SJCRH30 (cell line): ENCODE measurements around the gene LRIT2. TPM values are rescaled to one million over a fixed set of nuclear protein-coding genes. Genes with fewer than 3 reads are reported as not detected.
"Not testable (repeated sequence)": the region's sequence is repeated elsewhere in the genome, so short reads cannot be mapped to it uniquely, and the experiment has no call there.

Experiments
- DNase-seq, 2 experiments: peaks; one replicate each; pipeline ENCODE4 v3.0.0-alpha.2; 2015 to 2020
- H3K27ac ChIP-seq: fragments of 250-450 bp; sonication (Bioruptor Pico); 2 replicates; pipeline ENCODE4 v1.5.1; 2020; ENCODE audit warnings: mild to moderate bottlenecking, moderate library complexity
- H3K27me3 ChIP-seq: fragments of 250-450 bp; sonication (Bioruptor Pico); 2 replicates; pipeline ENCODE4 v1.5.1; 2020; ENCODE audit warnings: mild to moderate bottlenecking, moderate library complexity
- H3K36me3 ChIP-seq: fragments of 250-450 bp; sonication (Bioruptor Pico); 2 replicates; pipeline ENCODE4 v1.5.1; 2020; ENCODE audit warnings: mild to moderate bottlenecking, moderate library complexity
- H3K4me1 ChIP-seq: fragments of 250-450 bp; sonication (Bioruptor Pico); 2 replicates; pipeline ENCODE4 v1.5.1; 2020; ENCODE audit warnings: mild to moderate bottlenecking, moderate library complexity
- H3K4me3 ChIP-seq: fragments of 250-450 bp; sonication (Bioruptor Pico); 2 replicates; pipeline ENCODE4 v1.5.1; 2020; ENCODE audit warnings: mild to moderate bottlenecking, moderate library complexity
- H3K9me3 ChIP-seq: fragments of 250-450 bp; sonication (Bioruptor Pico); replicated peaks from 2 replicates; pipeline ENCODE4 v1.5.1; 2020; ENCODE audit warnings: mild to moderate bottlenecking, moderate library complexity
- total RNA-seq: library from RNA; depleted of rRNA; stranded (reverse); fragments of >200 nt; shearing (Covaris generic); gene quantifications from 2 replicates; pipeline ENCODE4 v1.2.3, GENCODE V29; 2014; rRNA removed

LRIT2 gene
- total RNA-seq, 1 experiment from 2014 or later = not detected

DNA sequence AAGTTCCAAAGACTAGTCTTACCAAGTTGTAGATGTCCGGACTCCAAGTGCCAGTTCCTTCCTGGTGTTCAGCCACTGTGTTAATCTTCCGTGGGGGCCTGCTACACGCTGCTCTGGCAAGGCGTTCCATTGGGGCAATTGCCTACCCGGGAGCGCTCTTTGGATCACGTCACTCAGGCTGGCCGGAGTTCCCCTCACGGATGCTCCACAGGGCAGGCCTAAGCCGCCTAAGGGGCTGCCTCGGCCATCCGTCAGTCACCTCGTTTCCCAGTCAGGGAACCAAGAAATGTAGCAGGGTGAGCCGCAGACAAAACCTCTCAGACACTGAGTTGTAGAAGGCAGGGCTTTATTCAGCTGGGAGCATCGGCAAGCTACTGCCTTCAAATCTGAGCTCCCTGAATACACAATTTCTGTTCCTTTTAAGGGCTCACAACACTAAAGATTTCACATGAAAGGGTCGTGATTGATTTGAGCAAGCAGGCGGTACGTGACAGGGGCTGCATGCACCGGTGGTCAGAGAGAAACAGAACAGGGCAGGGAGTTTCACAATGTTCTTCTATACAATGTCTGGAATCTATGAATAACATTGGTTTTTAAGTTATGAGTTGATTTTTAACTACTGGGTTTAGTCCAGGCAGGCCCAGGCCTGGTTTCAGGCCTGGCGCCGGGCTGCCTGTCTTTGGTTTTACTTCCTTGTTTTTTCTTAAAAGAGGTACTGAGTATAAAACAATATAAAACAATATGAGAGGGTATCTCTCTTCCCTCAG is 53.5 kb downstream of the LRIT2 start:
- not testable (repeated sequence) for H3K27me3 ChIP-seq, DNase-seq, H3K27ac ChIP-seq, H3K9me3 ChIP-seq, H3K36me3 ChIP-seq, H3K4me1 ChIP-seq, H3K4me3 ChIP-seq

DNA sequence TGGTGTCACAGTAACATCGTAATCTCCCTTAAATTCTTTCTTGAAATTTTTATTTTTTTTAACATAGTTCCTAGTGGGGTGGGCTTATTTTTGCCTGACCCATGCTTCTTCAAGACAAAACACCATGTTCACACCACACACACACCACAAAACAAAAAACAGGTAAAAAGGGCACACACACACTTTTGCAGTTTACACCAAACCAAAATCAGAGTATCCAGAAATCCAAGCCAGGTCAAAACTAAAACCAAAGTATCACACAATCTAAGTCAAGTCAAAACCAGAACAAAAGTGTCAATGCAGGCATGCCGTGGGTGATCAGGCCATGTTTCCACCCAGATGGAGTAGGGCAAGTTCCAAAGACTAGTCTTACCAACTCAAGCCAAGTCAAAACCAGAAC is 54.1 kb downstream of the LRIT2 start:
- not testable (repeated sequence) for H3K36me3 ChIP-seq, DNase-seq, H3K27ac ChIP-seq, H3K4me1 ChIP-seq, H3K9me3 ChIP-seq, H3K4me3 ChIP-seq, H3K27me3 ChIP-seq

Other genes with a start within 250 kb of the LRIT2 start
- gene GHITM, start 86.0 kb downstream of the LRIT2 start, total RNA-seq = 123 and 125 TPM in 2 replicates
- gene GPR15LG, start 51.7 kb downstream of the LRIT2 start, total RNA-seq = not detected in 2 replicates
- 0.10 TPM in 1 of 2 replicates, not detected in the other for gene CDHR1, start 31.0 kb downstream of the LRIT2 start, total RNA-seq
- not detected in 2 replicates for gene LRIT1, start 16.0 kb upstream of the LRIT2 start, total RNA-seq
- 0.58 and 1.1 TPM in 2 replicates for gene RGR, start 19.5 kb upstream of the LRIT2 start, total RNA-seq
- 14.4 and 16.5 TPM in 2 replicates for gene CCSER2, start 103.0 kb upstream of the LRIT2 start, total RNA-seq